ENCODE results near the gene CDH4. TPM values are rescaled to one million over a fixed set of nuclear protein-coding genes. Genes with fewer than 3 reads are reported as not detected.

The CDH4 gene
- total and polyA plus RNA-seq, 2 of the 8 experiments (the other 6 are each of a cell fraction or from before 2014, with no cell fraction given) = 4.3 to 7.9 TPM

- Histone ChIP-seq H4K20me1 (replicated peaks in 1 of 2; ENCODE audit: control insufficient read depth in 1 of 2, insufficient read depth in 2 of 2, low read length in 2 of 2) (no peaks in the 10 kb centered on the region), H2BK20ac (ENCODE audit: low read length) (no peak overlapping the region), H2BK5ac (ENCODE audit: low read depth, low read length) (no peak overlapping the region), H3K56ac (replicated peaks; ENCODE audit: insufficient read length, low read depth, low read length) (no peak overlapping the region), H3K9me3 (ENCODE audit: insufficient read depth in 2 of 2, low read depth in 1 of 2, low read length in 1 of 2) (no peaks in the 10 kb centered on the region; a peak in 1 of 4 replicates), H4K91ac (replicated peaks; ENCODE audit: insufficient read length, low read length) (no peak overlapping the region), H3K4ac (replicated peaks; ENCODE audit: insufficient read length, low read depth, low read length) (no peak overlapping the region), H3K79me2 (ENCODE audit: control insufficient read depth in 1 of 2, insufficient read depth in 2 of 2, low read length in 2 of 2) (no peaks in the 10 kb centered on the region), H2BK15ac (ENCODE audit: low read length) (no peak overlapping the region), H3K27ac (ENCODE audit: low read depth, low read length) (no peak overlapping the region), H2AFZ (ENCODE audit: low read length) (no peak overlapping the region), H3K23ac (ENCODE audit: insufficient read length) (no peak overlapping the region), H2BK12ac (ENCODE audit: low read depth, low read length) (no peak overlapping the region), H3K14ac (ENCODE audit: insufficient read length) (no peak overlapping the region), H3K4me1 (replicated peaks in 1 of 4; ENCODE audit: control insufficient read depth in 3 of 4, insufficient read depth in 4 of 4, low read length in 3 of 4) (no peaks in the 10 kb centered on the region), H2AK5ac (ENCODE audit: low read depth, low read length) (no peak overlapping the region), H4K5ac (ENCODE audit: insufficient read length, low read depth, low read length) (no peak overlapping the region), H4K8ac (ENCODE audit: extremely low read depth, insufficient read depth, low read length) (no peak overlapping the region), H3K9ac (replicated peaks in 1 of 4; ENCODE audit: extremely low read depth in 1 of 4, low read depth in 3 of 4, low read length in 3 of 4) (no peak overlapping the region), H3K4me2 (ENCODE audit: insufficient read depth in 1 of 2, low read depth in 2 of 2, low read length in 2 of 2) (no peak overlapping the region), H3K4me3 (ENCODE audit: extremely low read depth in 1 of 4, insufficient read depth in 2 of 4, low read depth in 3 of 4, low read length in 4 of 4) (no peak overlapping the region), H3K27me3 (replicated peaks in 1 of 4; ENCODE audit: control insufficient read depth in 3 of 4, extremely low read depth in 1 of 4, insufficient read depth in 3 of 4, low read length in 3 of 4) (peaks cover 0 to 8% (median 2%) of the 10 kb centered on the region in 4 experiments; a peak in 4 of 7 replicates), H3K79me1 (ENCODE audit: low read depth, low read length) (no peaks in the 10 kb centered on the region), H3K36me3 (ENCODE audit: control insufficient read depth in 2 of 4, insufficient read depth in 4 of 4, low read length in 3 of 4) (no peaks in the 10 kb centered on the region), H3K18ac (ENCODE audit: extremely low read depth, low read length) (no peak overlapping the region), H3K23me2 (ENCODE audit: low read depth, low read length) (no peaks in the 10 kb centered on the region), H2BK120ac (replicated peaks; ENCODE audit: low read depth, low read length) (no peak overlapping the region)
- ChIA-PET POLR2A (ENCODE audit: partially characterized antibody) (no interaction called here), CTCF (ENCODE audit: partially characterized antibody) (interaction anchor here (0.6 to 2.4 kb wide), 5 partner anchors 11 to 171 kb away, joined by 3 to 9 read pairs (median 3); no protein-coding TSS in a partner anchor)
- no peak for FAIRE-seq
- 92% methylated on average over 29 of the region's 29 CpGs; no CpG with 5 or more reads in 1 of the 2 experiments for WGBS, 2 experiments (ENCODE audit: extremely low coverage in 1 of 2, insufficient coverage in 1 of 2, insufficient read length in 1 of 2, insufficient replicate concordance in 2 of 2, low coverage in 1 of 2, low lambda C conversion rate in 2 of 2, missing lambda C conversion rate in 1 of 2)
- DNase-seq (ENCODE audit: low read depth in 1 of 2, low spot score in 2 of 2) = no peak
- TF ChIP-seq MAFK (IDR thresholded peaks at IDR 0.05; ENCODE audit: low read depth, low read length) = no peak
- no peak for TF ChIP-seq SRF (IDR thresholded peaks at IDR 0.05; ENCODE audit: low read depth, low read length)
- no peak for TF ChIP-seq SP1 (IDR thresholded peaks at IDR 0.05; ENCODE audit: low read depth, low read length)
- no peak for TF ChIP-seq RBBP5 (IDR thresholded peaks at IDR 0.05; ENCODE audit: borderline replicate concordance, low read depth, low read length)
- TF ChIP-seq KDM4A (IDR thresholded peaks at IDR 0.05; ENCODE audit: low read depth, low read length, severe bottlenecking) = no peak
- no peak for TF ChIP-seq SP2 (IDR thresholded peaks at IDR 0.05; ENCODE audit: low read length)
- no peak for TF ChIP-seq E2F6 (IDR thresholded peaks at IDR 0.05)
- TF ChIP-seq NANOG (IDR thresholded peaks at IDR 0.05; ENCODE audit: insufficient read depth, low read depth, low read length, poor library complexity, severe bottlenecking) = no peak
- TF ChIP-seq GTF2F1 (IDR thresholded peaks at IDR 0.05; ENCODE audit: borderline replicate concordance, low read depth, low read length) = no peak
- TF ChIP-seq, protein P1, sequence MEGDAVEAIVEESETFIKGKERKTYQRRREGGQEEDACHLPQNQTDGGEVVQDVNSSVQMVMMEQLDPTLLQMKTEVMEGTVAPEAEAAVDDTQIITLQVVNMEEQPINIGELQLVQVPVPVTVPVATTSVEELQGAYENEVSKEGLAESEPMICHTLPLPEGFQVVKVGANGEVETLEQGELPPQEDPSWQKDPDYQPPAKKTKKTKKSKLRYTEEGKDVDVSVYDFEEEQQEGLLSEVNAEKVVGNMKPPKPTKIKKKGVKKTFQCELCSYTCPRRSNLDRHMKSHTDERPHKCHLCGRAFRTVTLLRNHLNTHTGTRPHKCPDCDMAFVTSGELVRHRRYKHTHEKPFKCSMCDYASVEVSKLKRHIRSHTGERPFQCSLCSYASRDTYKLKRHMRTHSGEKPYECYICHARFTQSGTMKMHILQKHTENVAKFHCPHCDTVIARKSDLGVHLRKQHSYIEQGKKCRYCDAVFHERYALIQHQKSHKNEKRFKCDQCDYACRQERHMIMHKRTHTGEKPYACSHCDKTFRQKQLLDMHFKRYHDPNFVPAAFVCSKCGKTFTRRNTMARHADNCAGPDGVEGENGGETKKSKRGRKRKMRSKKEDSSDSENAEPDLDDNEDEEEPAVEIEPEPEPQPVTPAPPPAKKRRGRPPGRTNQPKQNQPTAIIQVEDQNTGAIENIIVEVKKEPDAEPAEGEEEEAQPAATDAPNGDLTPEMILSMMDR (IDR thresholded peaks at IDR 0.05; ENCODE audit: control extremely low read depth in 1 of 3, insufficient read depth in 1 of 3, low read depth in 1 of 3, low read length in 3 of 3) = no peak
Observed at GRCh38 chr20:61706259-61706961, 454.3 kb downstream of the CDH4 start.

Data from H1 (cell line).